H9 (cell line): ENCODE data around the gene TMED6. TPM values are rescaled to one million over a fixed set of nuclear protein-coding genes. Genes with fewer than 3 reads are reported as not detected.

Source experiments
- DNase-seq: peaks from one replicate; pipeline ENCODE4 v3.0.0-alpha.2; 2017
- H2AFZ ChIP-seq: one replicate; pipeline ENCODE4 v1.6.1; 2013; ENCODE audit warnings: mild to moderate bottlenecking, low read length, control low read depth, moderate library complexity
- H2AK5ac ChIP-seq: 2 replicates; pipeline ENCODE4 v1.6.1; 2013; ENCODE audit warnings: low read length, control low read depth, mixed read lengths; ENCODE audit not compliant: insufficient read length
- H2BK120ac ChIP-seq: one replicate; pipeline ENCODE4 v1.6.1; 2013; ENCODE audit warnings: low read depth, mild to moderate bottlenecking, low read length, control low read depth, inconsistent platforms; ENCODE audit not compliant: poor library complexity, severe bottlenecking
- H2BK12ac ChIP-seq: 2 replicates; pipeline ENCODE4 v1.6.1; 2013; ENCODE audit warnings: low read length, control low read depth, mixed read lengths, low read depth; ENCODE audit not compliant: insufficient read length
- H2BK15ac ChIP-seq: 2 replicates; pipeline ENCODE4 v1.6.1; 2013; ENCODE audit warnings: low read depth, low read length, control low read depth
- H2BK20ac ChIP-seq: one replicate; pipeline ENCODE4 v1.6.1; 2013; ENCODE audit warnings: low read depth, mild to moderate bottlenecking, low read length, control low read depth, inconsistent platforms; ENCODE audit not compliant: poor library complexity, severe bottlenecking
- H2BK5ac ChIP-seq: 2 replicates; pipeline ENCODE4 v1.6.1; 2013; ENCODE audit warnings: low read length, control low read depth, mixed read lengths; ENCODE audit not compliant: insufficient read length
- H3K14ac ChIP-seq: 2 replicates; pipeline ENCODE4 v1.6.1; 2013; ENCODE audit warnings: low read length, control low read depth; ENCODE audit not compliant: insufficient read depth
- H3K18ac ChIP-seq: 2 replicates; pipeline ENCODE4 v1.6.1; 2013; ENCODE audit warnings: low read depth, mild to moderate bottlenecking, mixed read lengths, low read length, control low read depth; ENCODE audit not compliant: insufficient read length
- H3K23ac ChIP-seq: 2 replicates; pipeline ENCODE4 v1.6.1; 2013; ENCODE audit warnings: low read length, control low read depth, mixed read lengths, low read depth; ENCODE audit not compliant: insufficient read length
- H3K23me2 ChIP-seq: 2 replicates; pipeline ENCODE4 v1.6.1; 2013; ENCODE audit warnings: low read depth, mild to moderate bottlenecking, mixed read lengths, low read length, control low read depth; ENCODE audit not compliant: insufficient read length, poor library complexity, severe bottlenecking
- H3K27ac ChIP-seq: 2 replicates; pipeline ENCODE4 v1.5.1; 2013; ENCODE audit warnings: low read length, control low read depth, mixed read lengths, low read depth; ENCODE audit not compliant: insufficient read length
- H3K27me3 ChIP-seq: 2 replicates; pipeline ENCODE4 v1.6.1; 2013; ENCODE audit warnings: low read length, control low read depth, inconsistent platforms; ENCODE audit not compliant: insufficient read depth
- H3K4ac ChIP-seq: 2 replicates; pipeline ENCODE4 v1.6.1; 2013; ENCODE audit warnings: low read depth, mild to moderate bottlenecking, control low read depth, inconsistent platforms, low read length, moderate library complexity
- H3K4me1 ChIP-seq: 2 replicates; pipeline ENCODE4 v1.6.1; 2013; ENCODE audit warnings: low read length, control low read depth, inconsistent platforms; ENCODE audit not compliant: insufficient read depth
- H3K4me2 ChIP-seq: 2 replicates; pipeline ENCODE4 v1.6.1; 2013; ENCODE audit warnings: low read length, control low read depth, mixed read lengths; ENCODE audit not compliant: insufficient read length, insufficient read depth
- H3K56ac ChIP-seq: 2 replicates; pipeline ENCODE4 v1.6.1; 2013; ENCODE audit warnings: low read depth, mild to moderate bottlenecking, mixed read lengths, low read length, control low read depth; ENCODE audit not compliant: insufficient read length
- H3K79me1 ChIP-seq: 2 replicates; pipeline ENCODE4 v1.6.1; 2013; ENCODE audit warnings: low read depth, mild to moderate bottlenecking, moderate library complexity, low read length, control low read depth, inconsistent platforms; ENCODE audit not compliant: insufficient read depth, poor library complexity, severe bottlenecking
- H3K79me2 ChIP-seq: 2 replicates; pipeline ENCODE4 v1.6.1; 2013; ENCODE audit warnings: low read length, control low read depth, inconsistent platforms; ENCODE audit not compliant: insufficient read depth
- H3K9ac ChIP-seq: 2 replicates; pipeline ENCODE4 v1.6.1; 2013; ENCODE audit warnings: low read length, control low read depth, mixed read lengths; ENCODE audit not compliant: insufficient read length; ENCODE audit errors: extremely low read depth
- H3K9me3 ChIP-seq: one replicate; pipeline ENCODE4 v1.6.1; 2013; ENCODE audit warnings: low read depth, low read length, inconsistent platforms; ENCODE audit not compliant: control insufficient read depth
- H3T11ph ChIP-seq: one replicate; pipeline ENCODE4 v1.6.1; 2013; ENCODE audit warnings: mild to moderate bottlenecking, low read length, control low read depth, inconsistent platforms
- H4K20me1 ChIP-seq: one replicate; pipeline ENCODE4 v1.6.1; 2013; ENCODE audit not compliant: control insufficient read depth, insufficient read length, insufficient read depth
- H4K5ac ChIP-seq: 2 replicates; pipeline ENCODE4 v1.6.1; 2013; ENCODE audit warnings: low read depth, mild to moderate bottlenecking, mixed read lengths, low read length, control low read depth; ENCODE audit not compliant: insufficient read length
- H4K8ac ChIP-seq: replicated peaks from 2 replicates; pipeline ENCODE4 v1.6.1; 2013; ENCODE audit warnings: low read length, control low read depth, mixed read lengths, low read depth; ENCODE audit not compliant: insufficient read length
- H4K91ac ChIP-seq: 2 replicates; pipeline ENCODE4 v1.6.1; 2013; ENCODE audit warnings: low read depth, mild to moderate bottlenecking, moderate library complexity, mixed read lengths, low read length, control low read depth; ENCODE audit not compliant: insufficient read length
- H3K27ac Mint-ChIP-seq, 3 experiments: 2 replicates in 2 of 3; 3 replicates in 1 of 3; pipeline ENCODE4 v1.8.0; 2020 to 2021; ENCODE audit warnings: mixed read lengths in 3 of 3, mild to moderate bottlenecking in 1 of 3, moderate library complexity in 1 of 3
- H3K27me3 Mint-ChIP-seq: 2 replicates; pipeline ENCODE4 v1.8.0; 2021; ENCODE audit warnings: low read depth, mild to moderate bottlenecking, moderate library complexity, mixed read lengths
- H3K36me3 Mint-ChIP-seq, 3 experiments: 2 replicates in 2 of 3; 3 replicates in 1 of 3; pipeline ENCODE4 v1.8.0; 2020 to 2021; ENCODE audit warnings: low read depth in 3 of 3, mixed read lengths in 3 of 3; ENCODE audit not compliant: insufficient read depth in 1 of 3
- H3K4me1 Mint-ChIP-seq, 2 experiments: 2 replicates each; pipeline ENCODE4 v1.8.0; 2020; ENCODE audit warnings: mixed read lengths in 2 of 2
- H3K4me3 Mint-ChIP-seq, 2 experiments: 2 replicates in 1 of 2; 3 replicates in 1 of 2; pipeline ENCODE4 v1.8.0; 2020 to 2021; ENCODE audit warnings: mild to moderate bottlenecking in 2 of 2, mixed read lengths in 2 of 2, moderate library complexity in 1 of 2
- H3K9me3 Mint-ChIP-seq, 2 experiments: 2 replicates in 1 of 2; 3 replicates in 1 of 2; pipeline ENCODE4 v1.8.0; 2020; ENCODE audit warnings: mild to moderate bottlenecking in 2 of 2, mixed read lengths in 2 of 2, moderate library complexity in 1 of 2
- WGBS: extraction: QIAGEN DNeasy Blood & Tissue Kit; methylation state at CpG from one replicate; pipeline ENCODE4 v1.1.7; 2013; ENCODE audit warnings: missing lambda C conversion rate, low lambda C conversion rate, mixed read lengths; ENCODE audit not compliant: insufficient read length; ENCODE audit errors: extremely low coverage; 5-methylcytosine and 5-hydroxymethylcytosine counted together
- total RNA-seq: library from RNA; stranded (reverse); gene quantifications from 2 replicates; pipeline ENCODE4 v1.2.1, GENCODE V29; 2021
- TF ChIP-seq, protein P1 (sequence below): fragments of 200-600 bp; sonication (generic); conservative IDR thresholded peaks from 3 replicates; pipeline ENCODE4 v1.8.0; 2021; ENCODE audit warnings: antibody characterized with exemption, mild to moderate bottlenecking

The TMED6 gene
- total RNA-seq, 1 experiment from 2014 or later = 0.31 TPM

DNA sequence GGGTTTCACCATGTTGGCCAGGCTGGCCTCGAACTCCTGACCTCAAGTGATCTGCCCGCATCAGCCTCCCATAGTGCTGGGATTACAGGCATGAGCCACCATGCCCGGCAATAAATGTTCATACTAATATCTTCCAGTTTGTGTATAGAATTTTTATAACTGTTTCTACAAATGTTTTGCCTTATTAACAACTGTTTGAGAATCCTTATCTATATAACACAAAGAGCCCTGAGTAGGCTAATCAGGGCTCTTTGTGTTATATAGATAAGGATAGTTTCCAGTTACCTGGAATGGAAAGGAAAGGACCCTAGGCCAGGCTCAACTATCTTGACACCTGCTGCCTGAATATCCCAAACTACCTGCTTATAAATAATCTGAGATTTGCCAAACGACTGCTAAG is 17.3 kb upstream of the TMED6 start:
- TF ChIP-seq, protein P1, sequence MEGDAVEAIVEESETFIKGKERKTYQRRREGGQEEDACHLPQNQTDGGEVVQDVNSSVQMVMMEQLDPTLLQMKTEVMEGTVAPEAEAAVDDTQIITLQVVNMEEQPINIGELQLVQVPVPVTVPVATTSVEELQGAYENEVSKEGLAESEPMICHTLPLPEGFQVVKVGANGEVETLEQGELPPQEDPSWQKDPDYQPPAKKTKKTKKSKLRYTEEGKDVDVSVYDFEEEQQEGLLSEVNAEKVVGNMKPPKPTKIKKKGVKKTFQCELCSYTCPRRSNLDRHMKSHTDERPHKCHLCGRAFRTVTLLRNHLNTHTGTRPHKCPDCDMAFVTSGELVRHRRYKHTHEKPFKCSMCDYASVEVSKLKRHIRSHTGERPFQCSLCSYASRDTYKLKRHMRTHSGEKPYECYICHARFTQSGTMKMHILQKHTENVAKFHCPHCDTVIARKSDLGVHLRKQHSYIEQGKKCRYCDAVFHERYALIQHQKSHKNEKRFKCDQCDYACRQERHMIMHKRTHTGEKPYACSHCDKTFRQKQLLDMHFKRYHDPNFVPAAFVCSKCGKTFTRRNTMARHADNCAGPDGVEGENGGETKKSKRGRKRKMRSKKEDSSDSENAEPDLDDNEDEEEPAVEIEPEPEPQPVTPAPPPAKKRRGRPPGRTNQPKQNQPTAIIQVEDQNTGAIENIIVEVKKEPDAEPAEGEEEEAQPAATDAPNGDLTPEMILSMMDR = no peak
- Histone ChIP-seq H2BK120ac (no peak overlapping the region), H3K27me3 (no peaks in the 10 kb centered on the region), H2BK12ac (no peak overlapping the region), H3K4ac (no peak overlapping the region), H3T11ph (no peak overlapping the region), H3K79me2 (no peaks in the 10 kb centered on the region), H4K20me1 (no peaks in the 10 kb centered on the region), H4K5ac (no peak overlapping the region), H3K23me2 (no peaks in the 10 kb centered on the region), H2BK20ac (no peak overlapping the region), H4K91ac (no peak overlapping the region), H2AFZ (no peak overlapping the region), H3K9ac (no peak overlapping the region), H2BK15ac (no peak overlapping the region), H2BK5ac (no peak overlapping the region), H4K8ac (no peak overlapping the region), H3K56ac (no peak overlapping the region), H3K18ac (no peak overlapping the region), H3K4me2 (no peak overlapping the region), H3K14ac (no peak overlapping the region), H2AK5ac (no peak overlapping the region), H3K27ac (no peak overlapping the region), H3K4me1 (no peaks in the 10 kb centered on the region), H3K9me3 (no peaks in the 10 kb centered on the region), H3K79me1 (peaks cover 3% of the 10 kb centered on the region), H3K23ac (no peak overlapping the region)
- Mint-ChIP-seq H3K27ac (no peak overlapping the region), H3K36me3 (peaks cover 32 to 80% (median 70%) of the 10 kb centered on the region in 3 experiments; a peak in 6 of 7 replicates), H3K4me1 (no peaks in the 10 kb centered on the region), H3K4me3 (no peak overlapping the region), H3K9me3 (no peaks in the 10 kb centered on the region), H3K27me3 (no peaks in the 10 kb centered on the region)
- no peak for DNase-seq
- no CpG with 5 or more reads among the region's 4 CpGs for WGBS
